RCC 7860 (cell line): Measurements from ENCODE around the gene CNTNAP5.

Source experiments
- DNase-seq: peaks from one replicate; pipeline ENCODE4 v3.0.0-alpha.2; 2015; ENCODE audit warnings: low spot score
- FAIRE-seq: peaks from 2 replicates; lab custom pipeline; 2012; peaks lifted over from hg19 to GRCh38; lab: Jason Lieb, UNC

Gene CNTNAP5

DNA sequence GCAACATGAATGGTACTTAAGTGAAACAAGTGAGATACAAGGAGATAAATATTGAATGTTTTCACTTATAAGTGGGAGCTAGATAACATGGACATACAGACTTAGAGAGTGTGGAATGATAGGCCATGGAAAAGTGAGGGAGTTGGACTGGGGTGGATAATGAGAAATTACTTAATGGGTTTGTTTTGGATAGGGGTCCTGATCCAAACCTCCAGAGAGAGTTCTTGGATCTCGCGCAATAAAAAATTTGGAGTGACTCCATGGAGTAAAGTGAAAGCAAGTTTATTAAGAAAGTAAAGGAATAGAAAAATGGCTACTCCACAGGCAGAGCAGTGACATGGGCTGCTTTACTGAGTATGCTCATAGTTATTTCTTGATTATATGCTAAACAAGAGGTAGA lies 508.9 kb downstream of the CNTNAP5 start:
- DNase-seq, result no peak
- FAIRE-seq, result no peak

DNA sequence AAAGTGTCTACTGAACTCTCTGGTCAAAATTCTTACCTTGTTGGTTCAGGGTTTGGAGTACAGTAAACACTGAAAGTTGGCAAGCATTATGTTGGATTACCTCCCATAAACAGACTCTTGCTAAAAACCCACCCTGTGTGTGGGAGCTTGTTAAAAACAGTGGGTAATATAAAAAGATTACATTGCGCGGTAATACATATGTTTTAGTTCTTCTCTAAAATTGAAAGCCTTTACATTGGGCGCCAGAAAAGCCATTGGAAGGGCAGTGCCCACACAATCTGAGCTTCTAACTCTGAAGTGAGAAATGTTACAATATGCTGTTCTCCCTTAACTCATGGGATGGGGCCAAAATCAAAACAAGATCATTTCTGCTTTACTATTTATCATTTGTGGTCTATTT lies 510.7 kb downstream of the CNTNAP5 start:
- DNase-seq (no peak), FAIRE-seq (no peak)

DNA sequence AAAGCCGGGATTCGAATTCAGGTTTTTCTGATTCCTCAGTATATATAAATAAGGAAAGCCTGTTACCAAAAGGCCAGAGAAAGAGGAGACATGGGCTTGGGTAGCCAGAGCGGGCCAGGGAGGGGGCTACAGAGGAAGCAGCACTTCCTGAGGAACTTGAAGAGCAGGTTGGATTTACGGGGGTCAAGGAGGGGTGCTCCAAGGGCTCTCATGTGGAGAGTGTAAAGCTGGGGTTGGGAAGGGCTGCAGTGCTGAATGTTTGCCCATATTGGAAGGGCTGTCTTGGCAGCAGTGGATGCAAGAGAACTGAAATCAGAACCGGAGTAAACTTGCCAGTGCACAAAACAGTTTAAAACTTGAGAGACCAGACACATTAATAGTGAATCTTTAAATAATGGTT lies 511.5 kb downstream of the CNTNAP5 start:
- DNase-seq (no peak), FAIRE-seq (no peak)

DNA sequence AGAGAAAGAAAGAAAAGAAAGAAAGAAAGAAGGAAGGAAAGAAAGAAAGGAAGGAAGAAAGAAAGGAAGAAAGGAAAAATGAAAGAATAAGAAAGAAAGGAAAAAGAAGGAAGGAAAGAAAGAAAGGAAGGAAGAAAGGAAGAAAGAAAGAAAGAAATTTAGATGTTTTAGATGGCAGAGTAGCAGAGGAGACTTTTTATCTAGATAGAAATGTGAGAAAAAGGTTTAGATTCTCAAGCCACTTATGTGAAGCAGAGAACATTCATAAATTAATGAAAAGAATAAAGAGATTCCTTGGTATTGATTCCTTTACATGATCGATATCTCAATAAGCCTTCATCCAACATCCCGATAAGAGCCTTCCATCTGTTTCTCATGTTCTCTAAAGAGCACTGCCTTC lies 513.5 kb downstream of the CNTNAP5 start:
- no peak for DNase-seq
- no peak for FAIRE-seq

DNA sequence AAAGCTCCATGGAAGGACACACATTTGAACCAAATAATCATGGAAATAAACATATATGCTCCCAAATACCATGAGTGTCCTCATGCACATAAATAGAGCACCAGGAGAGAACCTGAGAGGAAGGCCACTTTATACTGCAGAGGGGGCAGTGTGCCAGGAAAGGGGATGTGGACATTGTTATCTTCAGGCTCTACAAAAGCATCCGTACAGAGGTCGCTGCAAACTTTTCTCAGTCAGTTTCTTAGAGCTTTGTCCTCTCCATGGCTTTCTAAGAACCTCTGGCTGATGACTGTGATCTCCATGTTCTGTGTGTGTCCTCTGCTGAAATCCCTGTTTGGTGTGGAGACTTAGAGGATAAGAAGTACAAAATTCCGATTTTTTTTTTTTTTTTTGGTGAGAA lies 515.7 kb downstream of the CNTNAP5 start:
- FAIRE-seq (no peak), DNase-seq (no peak)

DNA sequence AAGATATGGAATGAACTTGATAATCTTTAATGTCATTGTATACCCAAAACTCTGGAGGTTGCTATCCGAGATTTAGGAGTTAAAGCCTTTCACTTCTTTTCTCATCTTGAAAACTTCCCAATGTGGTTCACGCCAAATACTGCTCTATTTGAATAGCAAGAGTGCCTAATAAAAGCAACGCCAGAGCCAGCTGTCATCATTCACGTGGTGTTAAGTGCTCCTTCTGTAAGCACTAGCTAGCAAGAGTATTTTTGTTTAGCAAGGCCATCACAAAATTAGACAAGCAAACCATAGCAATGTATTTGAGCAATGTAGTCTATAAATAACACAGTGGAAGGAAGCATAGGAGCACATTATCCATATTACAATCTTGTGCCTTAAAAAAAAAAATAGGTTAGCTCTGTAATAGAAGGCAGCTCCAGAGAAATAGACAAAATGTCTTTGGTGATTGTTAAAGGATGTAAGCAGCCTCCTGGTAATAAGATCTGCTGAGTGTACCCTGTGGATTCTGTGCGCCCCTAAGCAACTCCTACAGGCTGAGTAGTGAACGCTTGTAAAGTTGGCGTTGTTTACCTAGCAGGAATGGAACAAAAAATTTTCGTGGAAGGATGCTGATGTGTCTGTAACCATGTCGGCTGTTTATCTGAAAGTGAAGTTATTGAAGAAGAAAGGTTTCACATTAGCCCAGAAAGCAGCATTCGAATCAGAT lies 518.0 kb downstream of the CNTNAP5 start:
- DNase-seq, result no peak
- FAIRE-seq, result no peak

DNA sequence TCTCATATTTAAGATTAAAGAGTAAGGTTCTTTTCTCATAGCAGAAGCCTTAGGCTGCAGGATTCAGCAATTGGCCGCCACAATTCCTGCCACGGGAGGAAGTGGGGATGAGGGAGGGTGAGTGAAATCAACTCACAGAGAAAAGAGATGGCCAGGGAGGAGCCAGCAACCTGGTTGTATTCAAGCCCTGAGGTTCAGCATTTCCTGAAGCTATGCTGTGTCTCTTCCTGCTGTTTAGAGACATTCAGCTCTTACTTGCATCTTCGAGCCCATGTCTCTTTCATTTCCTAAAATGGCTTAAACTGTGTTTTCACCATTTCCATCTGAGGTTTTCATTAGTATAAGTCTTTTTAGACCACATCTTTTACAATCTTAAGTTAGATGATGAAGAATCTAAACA lies 522.6 kb downstream of the CNTNAP5 start:
- FAIRE-seq, result no peak
- no peak for DNase-seq

DNA sequence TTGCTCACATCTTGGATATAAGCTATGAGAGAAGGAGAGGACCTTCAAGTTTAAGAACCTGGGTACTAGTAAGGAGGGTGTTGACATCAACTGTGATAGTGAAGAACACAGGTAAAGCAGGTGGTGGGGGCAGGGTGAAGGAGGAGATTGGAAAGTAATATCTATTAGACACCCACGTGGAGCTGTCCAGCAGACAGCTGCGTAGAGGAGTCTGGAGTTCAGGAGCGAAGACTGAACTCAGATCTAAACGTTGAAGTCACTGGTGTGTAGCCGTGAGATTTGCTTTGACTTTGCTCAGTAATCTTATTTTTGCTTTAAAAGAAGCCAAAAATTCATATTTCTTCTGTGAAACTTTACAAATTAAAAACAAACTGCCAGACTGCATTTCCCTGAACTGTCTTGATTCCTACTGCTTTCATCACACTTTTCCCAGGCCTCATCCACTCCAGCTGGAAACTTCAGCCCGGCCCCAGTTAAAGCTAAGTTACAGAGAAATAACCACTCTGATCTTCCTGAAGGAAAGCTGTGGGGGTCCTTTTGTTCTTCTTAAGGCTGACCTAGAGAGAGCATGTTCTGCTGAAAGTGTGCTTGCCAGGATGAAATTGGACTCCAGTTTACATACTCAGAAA lies 533.3 kb downstream of the CNTNAP5 start:
- FAIRE-seq (no peak), DNase-seq (no peak)

DNA sequence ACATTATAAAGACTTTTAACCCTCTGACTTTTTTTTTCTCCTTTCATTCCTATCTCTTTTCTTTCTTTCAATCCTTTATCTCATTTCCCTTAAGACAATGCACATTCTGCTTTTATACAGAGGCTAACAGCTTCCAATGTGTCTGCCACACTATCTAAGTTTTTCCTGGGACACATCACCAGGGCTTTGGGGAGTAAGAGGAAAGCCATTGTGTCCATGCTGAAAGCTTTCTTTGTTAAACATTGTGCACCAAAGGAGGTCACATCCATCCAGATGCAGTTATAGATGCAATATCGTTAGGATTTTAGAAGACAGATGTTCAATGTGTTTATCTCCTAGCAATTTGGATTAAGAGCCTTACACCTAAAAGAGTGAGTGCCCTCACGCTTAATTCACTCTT lies 534.1 kb downstream of the CNTNAP5 start:
- DNase-seq (no peak), FAIRE-seq (no peak)

DNA sequence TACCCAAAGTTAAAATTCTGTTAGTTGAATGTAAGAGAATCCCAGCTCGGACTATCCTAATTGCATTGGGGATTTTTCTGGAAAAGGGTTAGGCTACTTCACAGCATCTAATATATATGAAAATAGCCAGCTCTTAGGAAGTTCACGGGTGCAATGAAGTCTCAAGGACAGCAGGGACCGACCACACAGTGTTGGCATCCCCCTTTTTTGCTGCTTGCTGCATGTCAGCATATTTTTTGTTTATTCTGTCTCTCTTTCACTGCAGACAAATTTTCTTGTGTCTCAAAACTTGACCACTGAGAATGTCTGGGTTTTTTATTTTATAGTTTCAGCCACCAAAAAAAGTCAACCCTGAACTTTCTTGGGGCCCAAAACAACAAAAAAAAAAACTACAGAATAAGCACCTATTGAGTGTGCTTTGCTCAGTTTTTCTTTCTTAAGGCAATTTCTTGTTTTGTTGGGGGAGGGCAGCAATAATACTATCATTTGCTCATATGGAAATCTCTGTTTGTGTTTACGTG lies 535.6 kb downstream of the CNTNAP5 start:
- FAIRE-seq, result no peak
- no peak for DNase-seq

DNA sequence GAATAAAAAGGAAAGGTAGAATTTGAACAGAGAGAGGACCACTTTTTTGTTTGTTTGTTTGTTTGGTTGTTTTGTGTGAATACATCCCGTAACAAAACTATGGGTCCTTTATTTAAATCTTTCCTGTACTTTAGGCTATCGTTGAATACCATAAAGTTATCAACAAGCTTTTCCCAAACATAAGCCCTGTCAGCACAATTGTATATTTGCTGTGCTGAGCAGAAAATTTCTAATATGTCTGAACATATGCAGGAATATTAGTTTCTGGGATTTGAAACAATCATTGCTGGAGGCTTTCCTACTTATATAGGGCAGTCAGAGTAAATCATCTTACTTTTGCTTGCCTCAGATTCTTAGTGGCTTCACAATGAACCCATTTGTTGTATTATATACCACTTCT lies 536.4 kb downstream of the CNTNAP5 start:
- FAIRE-seq, result no peak
- no peak for DNase-seq

DNA sequence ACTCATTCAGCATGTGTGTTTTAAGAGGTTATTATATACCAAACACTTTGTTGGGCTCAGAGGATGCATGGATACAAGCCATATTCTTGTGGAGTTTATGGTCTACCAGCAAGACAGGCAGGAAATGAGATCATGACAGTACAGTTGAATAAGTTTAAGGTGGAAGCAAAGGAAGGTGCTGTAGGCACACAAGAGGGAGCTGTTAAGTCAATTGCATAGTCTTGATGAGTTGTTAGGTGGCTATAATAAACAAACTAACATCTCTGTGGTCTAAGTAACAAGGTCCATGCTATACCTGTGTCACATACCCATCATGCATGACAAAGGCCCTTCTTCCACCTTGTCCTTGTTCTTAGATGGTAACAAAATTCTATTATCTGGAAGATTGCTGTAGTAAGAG lies 538.3 kb downstream of the CNTNAP5 start:
- DNase-seq, result no peak
- no peak for FAIRE-seq

DNA sequence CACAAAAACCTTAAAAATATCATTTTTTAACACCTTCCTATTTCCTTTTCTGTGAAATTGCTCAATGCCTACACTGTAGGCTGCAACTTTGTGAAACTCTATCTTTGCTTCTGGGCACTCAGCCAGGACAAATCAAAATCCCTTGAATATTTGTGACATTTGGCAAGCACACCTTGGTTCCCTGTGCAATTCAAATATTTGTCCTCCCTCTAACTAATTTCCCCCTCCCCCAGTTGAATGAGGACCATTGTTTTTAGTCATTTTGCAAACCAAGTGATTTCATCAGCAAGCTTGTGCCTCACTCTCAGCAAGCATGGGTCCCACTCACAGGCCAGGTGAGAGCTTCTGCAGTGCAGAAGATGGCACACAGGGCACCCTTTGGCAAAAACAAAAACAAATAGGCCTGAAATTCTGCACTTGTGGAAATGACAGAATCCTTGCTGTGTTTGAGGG lies 541.5 kb downstream of the CNTNAP5 start:
- no peak for FAIRE-seq
- no peak for DNase-seq

DNA sequence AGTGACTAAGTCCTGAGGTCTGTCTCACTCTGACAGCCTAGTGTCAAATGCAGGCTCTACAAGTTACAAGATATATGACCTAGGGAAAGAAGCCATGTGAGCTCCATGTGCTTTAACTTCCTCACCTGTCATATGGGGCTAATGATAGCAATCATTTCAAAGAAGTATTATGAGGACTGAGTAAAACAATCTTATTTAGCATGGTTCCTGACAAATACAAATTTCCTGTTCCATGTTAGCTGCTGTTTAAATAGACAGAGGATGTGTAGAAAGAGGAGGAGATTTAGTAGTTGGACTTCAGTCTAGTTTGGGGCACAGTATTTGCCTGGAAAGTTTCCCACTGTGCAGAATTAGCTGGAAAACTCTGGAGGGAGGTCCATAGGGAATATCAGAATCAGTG lies 545.8 kb downstream of the CNTNAP5 start:
- FAIRE-seq (no peak), DNase-seq (no peak)

DNA sequence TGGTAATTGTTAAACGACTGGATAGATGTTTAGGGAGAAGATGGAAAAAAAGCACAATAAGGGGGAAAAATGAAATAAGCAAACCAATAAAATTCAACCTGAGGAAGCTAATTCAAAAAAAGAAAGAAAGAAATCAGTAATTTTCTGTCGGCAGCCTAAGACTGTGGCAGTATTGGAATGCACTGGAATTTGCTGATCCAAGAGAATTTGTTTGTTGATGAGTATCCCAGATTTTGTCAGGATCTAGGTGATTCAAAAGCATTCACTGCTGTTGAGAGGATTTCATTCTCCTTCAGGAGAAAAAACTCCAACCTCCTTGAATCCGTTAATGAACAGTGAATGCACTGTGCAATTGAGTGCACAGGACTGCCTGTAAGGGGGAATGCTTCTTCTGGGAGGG lies 546.7 kb downstream of the CNTNAP5 start:
- no peak for DNase-seq
- no peak for FAIRE-seq

DNA sequence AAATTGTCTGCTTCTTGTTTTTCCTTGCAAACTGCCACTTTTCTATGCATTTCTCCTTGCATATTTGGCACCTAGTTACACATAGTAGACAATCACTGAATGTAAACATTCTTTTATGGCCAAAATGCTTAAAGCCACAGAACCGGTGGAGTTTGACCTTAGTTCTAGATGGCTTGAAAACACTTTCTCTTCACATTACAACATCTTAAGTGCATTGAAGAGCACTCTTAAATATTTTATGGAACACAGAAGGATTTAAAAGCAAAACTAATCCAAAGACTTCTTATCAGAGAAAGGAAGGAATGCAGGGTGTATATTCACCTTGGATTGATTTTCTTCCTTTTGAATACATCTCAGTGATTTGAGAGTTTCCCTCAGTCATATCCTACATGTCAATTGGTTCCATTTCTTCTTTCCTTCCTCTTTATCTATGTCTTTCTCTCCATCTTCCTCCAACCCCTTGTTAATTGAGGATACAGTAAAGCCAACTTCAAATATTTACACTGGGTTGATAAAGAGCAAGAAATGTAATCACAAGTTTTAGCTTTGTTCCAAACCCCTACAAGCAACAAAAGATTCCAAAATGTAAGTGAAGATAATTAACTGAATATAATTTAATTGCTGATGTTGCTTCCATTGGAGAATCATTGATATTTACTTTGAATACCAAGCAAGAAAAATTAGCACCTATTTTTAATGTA lies 548.0 kb downstream of the CNTNAP5 start:
- DNase-seq (no peak), FAIRE-seq (no peak)

DNA sequence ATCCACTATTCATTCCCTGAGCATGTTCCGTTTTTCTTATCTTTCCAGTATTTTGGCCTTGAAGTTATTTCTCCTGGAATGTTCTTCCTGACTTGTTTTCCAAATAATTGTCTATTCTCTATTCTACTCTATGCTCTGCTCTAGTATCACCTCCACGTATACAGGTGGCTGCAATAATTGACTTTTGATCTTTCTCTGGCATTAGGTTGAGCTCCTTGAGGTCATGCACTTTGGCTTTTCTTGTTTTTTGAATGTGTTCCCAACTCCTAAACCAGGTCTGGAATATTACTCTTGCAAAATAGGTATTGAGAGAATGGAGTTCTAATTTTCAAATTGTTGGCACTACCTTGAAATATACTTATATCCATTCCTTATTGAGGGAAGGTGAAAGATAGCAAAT lies 550.4 kb downstream of the CNTNAP5 start:
- no peak for DNase-seq
- no peak for FAIRE-seq

DNA sequence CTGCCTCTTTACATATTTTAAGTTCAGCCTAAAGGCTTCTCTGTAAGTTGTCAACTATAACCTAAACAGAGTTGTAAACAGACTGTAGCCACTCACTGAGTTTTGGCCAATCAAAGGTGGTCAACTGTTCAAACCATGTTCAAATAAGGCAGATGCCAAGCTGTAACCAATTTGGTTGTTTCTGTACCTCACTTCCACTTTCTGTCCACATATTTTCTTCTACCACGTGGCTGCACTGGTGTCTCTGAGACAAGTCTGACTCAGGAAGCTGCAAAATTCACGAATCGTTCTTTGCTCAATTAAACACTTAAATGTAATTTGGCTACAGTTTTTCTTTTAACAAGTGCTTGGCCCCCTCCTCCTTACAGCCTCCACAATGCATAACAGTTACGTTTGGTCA lies 555.2 kb downstream of the CNTNAP5 start:
- no peak for FAIRE-seq
- no peak for DNase-seq

DNA sequence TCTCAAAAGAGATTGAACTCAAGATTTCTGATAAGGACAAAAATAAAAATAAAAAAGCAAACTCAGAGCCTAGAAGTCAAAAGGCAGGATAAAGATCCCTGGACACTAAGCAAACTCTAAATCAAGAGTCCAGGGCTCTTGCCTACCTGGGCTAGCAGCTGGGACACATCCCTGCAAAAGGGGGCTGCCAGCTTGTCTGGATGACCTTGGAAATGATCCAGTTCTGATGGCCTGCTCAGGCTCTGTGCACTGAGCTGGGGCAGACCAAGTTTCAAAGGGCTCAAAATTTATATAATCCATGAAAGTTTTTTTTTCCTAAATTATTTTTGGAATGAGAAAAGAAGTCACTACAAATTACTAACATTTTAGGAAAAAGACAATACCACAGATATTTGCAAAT lies 557.3 kb downstream of the CNTNAP5 start:
- FAIRE-seq (no peak), DNase-seq (no peak)

DNA sequence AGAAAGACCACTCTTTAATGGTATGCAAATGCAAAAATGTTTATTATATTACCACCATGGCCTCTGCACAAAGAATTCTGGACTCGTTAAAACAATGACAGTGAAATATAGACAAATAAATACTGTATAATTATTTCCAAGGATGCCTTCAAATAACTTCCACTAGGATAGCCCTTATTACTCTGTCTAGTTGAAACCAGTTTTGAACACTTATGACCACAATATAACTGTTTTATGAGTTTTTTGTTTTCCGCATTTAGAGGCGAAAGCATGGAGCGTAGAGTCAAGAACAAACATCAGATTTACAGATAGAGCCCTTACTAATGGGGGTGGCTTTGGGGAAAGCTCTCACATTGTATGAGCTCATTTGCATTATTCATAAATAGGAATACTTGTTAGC lies 559.5 kb downstream of the CNTNAP5 start:
- FAIRE-seq (no peak), DNase-seq (no peak)

DNA sequence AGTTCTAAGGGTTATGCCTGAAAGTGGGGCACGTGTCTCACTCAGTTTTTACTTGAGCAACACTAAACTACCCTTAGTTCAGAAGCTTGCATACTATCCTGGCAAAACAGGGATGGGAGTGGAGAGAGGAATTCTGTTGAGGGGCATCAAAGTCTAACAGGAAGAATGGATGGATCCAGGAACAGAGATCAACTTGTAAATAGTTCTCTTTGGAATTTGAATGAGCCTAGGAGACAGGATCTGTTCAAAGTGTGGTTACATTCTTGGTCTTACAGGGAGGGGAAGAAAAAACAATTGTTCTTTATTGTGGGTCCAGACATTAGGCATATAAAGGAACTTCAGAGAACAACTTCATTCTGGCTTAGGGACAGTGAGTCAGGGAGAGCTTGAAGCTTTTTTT lies 560.2 kb downstream of the CNTNAP5 start:
- DNase-seq (no peak), FAIRE-seq (no peak)

DNA sequence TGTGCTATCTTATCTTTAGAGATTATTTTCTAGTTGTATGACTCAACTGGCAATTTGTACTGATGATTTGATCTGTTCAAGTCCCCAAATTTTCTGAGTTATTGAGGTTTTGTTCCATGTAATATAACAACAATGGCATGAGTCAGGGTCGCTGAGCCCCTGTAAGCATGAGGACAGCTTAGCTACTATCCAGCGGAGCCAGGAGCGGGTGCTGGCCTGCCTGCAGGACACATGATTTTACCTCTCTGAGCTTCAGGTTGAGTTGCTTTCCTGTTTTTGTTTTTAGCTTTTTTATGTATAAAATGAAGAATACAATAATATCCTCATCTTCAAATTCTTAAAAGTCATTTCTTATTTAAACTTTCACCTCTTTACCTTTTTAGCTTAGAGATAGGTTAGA lies 561.1 kb downstream of the CNTNAP5 start:
- FAIRE-seq, result no peak
- DNase-seq, result no peak
